ENCODE measurements around the gene TTC28. TPM values are rescaled to one million over a fixed set of nuclear protein-coding genes. Genes with fewer than 3 reads are reported as not detected.

TTC28 gene
- total RNA-seq, 1 experiment from 2014 or later, result 0.12 TPM

GRCh38 chr22:28395920-28396753 lies 283.5 kb downstream of the TTC28 start (continued):
- TF ChIP-seq SIN3A (IDR thresholded peaks at IDR 0.05; ENCODE audit: low read depth) (no peak), POLR2A (IDR thresholded peaks at IDR 0.05; ENCODE audit: borderline replicate concordance, extremely low read depth, insufficient read depth, insufficient read length) (no peak), MAX (IDR thresholded peaks at IDR 0.05) (no peak), ZNF274 (IDR thresholded peaks at IDR 0.05; ENCODE audit: low read depth, low read length) (no peak), ZBTB33 (IDR thresholded peaks at IDR 0.05; ENCODE audit: extremely low read depth, insufficient replicate concordance, low read length) (no peak), EZH2phosphoT487 (IDR thresholded peaks at IDR 0.05; ENCODE audit: borderline replicate concordance) (no peak)

GRCh38 chr22:28395520-28395919 lies 284.1 kb downstream of the TTC28 start:
- no peak for DNase-seq (ENCODE audit: low read depth, low spot score)
- ATAC-seq, result no peak
- Histone ChIP-seq H3K9me2 (ENCODE audit: insufficient read depth) (no peaks in the 10 kb centered on the region), H3K4me1 (ENCODE audit: control insufficient read depth in 1 of 2, insufficient read depth in 2 of 2, low read length in 2 of 2) (no peaks in the 10 kb centered on the region), H3K4me3 (replicated peaks in 1 of 2; ENCODE audit: low read depth in 1 of 2, low read length in 2 of 2) (no peak overlapping the region), H3K9me3 (ENCODE audit: control insufficient read depth in 1 of 2, insufficient read depth in 1 of 2, low read depth in 1 of 2, low read length in 2 of 2) (no peaks in the 10 kb centered on the region), H3K27me3 (ENCODE audit: insufficient read depth, low read length) (peaks cover 60% of the 10 kb centered on the region), H3K9ac (ENCODE audit: low read length) (no peak overlapping the region), H3K4me2 (ENCODE audit: low read length) (no peak overlapping the region), H4K20me1 (ENCODE audit: insufficient read depth) (no peaks in the 10 kb centered on the region), H3K27ac (ENCODE audit: low read depth, low read length) (no peak overlapping the region), H2AFZ (ENCODE audit: low read depth, low read length, poor library complexity, severe bottlenecking) (no peak overlapping the region), H3K36me3 (ENCODE audit: control insufficient read depth in 1 of 2, insufficient read depth in 2 of 2, low read length in 2 of 2) (no peaks in the 10 kb centered on the region), H3K79me2 (ENCODE audit: insufficient read depth, low read length) (no peaks in the 10 kb centered on the region)
- no TSS peak for BruUV-seq (replicated peaks)
- POLR2A ChIA-PET, result no interaction called here
- intact Hi-C loops (cut with micrococcal nuclease), result no loop called here
- RAD21 ChIA-PET (ENCODE audit: low non-redundant PET in 1 of 2, low total read pairs in 2 of 2, uncharacterized antibody in 2 of 2, unreplicated experiment in 2 of 2), result no interaction called here
- TF ChIP-seq YY1 (IDR thresholded peaks at IDR 0.05; ENCODE audit: extremely low read depth, insufficient replicate concordance, low read depth, low read length) (no peak), RAD21 (IDR thresholded peaks at IDR 0.05; ENCODE audit: low read depth) (no peak), ZFX (IDR thresholded peaks at IDR 0.05) (no peak)
- CTCF ChIA-PET, result no interaction called here
